Endothelial cell of umbilical vein (primary cell): ENCODE data around the gene BAX. TPM values are rescaled to one million over a fixed set of nuclear protein-coding genes. Genes with fewer than 3 reads are reported as not detected.

Experiments
- BruUV-seq: library from RNA; stranded (reverse); fragments of 400-500 nt; replicated peaks from 2 replicates; lab custom pipeline; 2021; lab: Mats Ljungman, UMichigan
- CTCF ChIA-PET: fragments of 300-600, 350-600 bp; sonication (Branson Sonifier 250); formaldehyde crosslinking; loops from one replicate; lab custom pipeline; 2021; ENCODE audit warnings: antibody characterized with exemption, inconsistent platforms; lab: Charles Lee
- POLR2A ChIA-PET: fragments of 300-600, 350-600 bp; sonication (Branson Sonifier 250); formaldehyde crosslinking; loops from one replicate; lab custom pipeline; 2021; ENCODE audit warnings: antibody characterized with exemption, inconsistent platforms; lab: Charles Lee
- DNase-seq: peaks from one replicate; pipeline ENCODE4 v3.0.0-alpha.2; 2011; ENCODE audit warnings: low read depth, low spot score
- FAIRE-seq: peaks from 2 replicates; lab custom pipeline; 2011; peaks lifted over from hg19 to GRCh38; lab: Jason Lieb, UNC
- H2AFZ ChIP-seq: 2 replicates; pipeline ENCODE4 v1.6.0; 2012; ENCODE audit warnings: low read depth, low read length, control low read depth, inconsistent platforms
- H3K27ac ChIP-seq: 2 replicates; pipeline ENCODE4 v1.5.1; 2011; ENCODE audit warnings: low read depth, mild to moderate bottlenecking, control low read depth, low read length, moderate library complexity; ENCODE audit not compliant: insufficient read depth
- H3K27me3 ChIP-seq, 2 experiments: 2 replicates each; pipeline versions ENCODE4 v1.6.0 to v1.6.1; 2011; ENCODE audit warnings: low read length in 2 of 2, mixed read lengths in 1 of 2; ENCODE audit not compliant: control insufficient read depth in 2 of 2, insufficient read depth in 2 of 2
- H3K36me3 ChIP-seq, 2 experiments: 2 replicates in 1 of 2; 3 replicates in 1 of 2; pipeline ENCODE4 v1.5.1; 2011; ENCODE audit warnings: low read length in 2 of 2, mild to moderate bottlenecking in 1 of 2, moderate library complexity in 1 of 2; ENCODE audit not compliant: control insufficient read depth in 2 of 2, insufficient read depth in 2 of 2; ENCODE audit errors: extremely low read depth in 1 of 2
- H3K4me1 ChIP-seq: 3 replicates; pipeline ENCODE4 v1.5.1; 2011; ENCODE audit warnings: mild to moderate bottlenecking, low read length; ENCODE audit not compliant: control insufficient read depth, insufficient read depth; ENCODE audit errors: extremely low read depth
- H3K4me2 ChIP-seq: 2 replicates; pipeline ENCODE4 v1.6.1; 2011; ENCODE audit warnings: low read length, control low read depth, mixed read lengths; ENCODE audit not compliant: insufficient read depth
- H3K4me3 ChIP-seq, 3 experiments: fragments of 200-600 bp in 1 of 3; sonication (generic), shearing (Covaris generic) in 1 of 3; replicated peaks in 1 of 3; 2 replicates each; pipeline ENCODE4 v1.5.1; 2011 to 2016; ENCODE audit warnings: control low read depth in 3 of 3, low read length in 3 of 3, mild to moderate bottlenecking in 2 of 3, inconsistent platforms in 1 of 3, low read depth in 1 of 3, moderate library complexity in 1 of 3; ENCODE audit not compliant: insufficient read depth in 1 of 3
- H3K79me2 ChIP-seq: 2 replicates; pipeline ENCODE4 v1.6.0; 2012; ENCODE audit warnings: low read length, inconsistent platforms; ENCODE audit not compliant: control insufficient read depth, insufficient read depth
- H3K9ac ChIP-seq: replicated peaks from 2 replicates; pipeline ENCODE3; 2011; ENCODE audit warnings: low read length, control low read depth; ENCODE audit not compliant: insufficient read depth; ENCODE audit errors: extremely low read depth
- H3K9me1 ChIP-seq: replicated peaks from 3 replicates; pipeline ENCODE4 v1.6.0; 2011; ENCODE audit warnings: mild to moderate bottlenecking, low read length; ENCODE audit not compliant: control insufficient read depth, insufficient read depth; ENCODE audit errors: extremely low read depth
- H3K9me3 ChIP-seq: replicated peaks from 2 replicates; pipeline ENCODE4 v1.5.1; 2012; ENCODE audit warnings: low read length, inconsistent platforms; ENCODE audit not compliant: control insufficient read depth, insufficient read depth
- H4K20me1 ChIP-seq: replicated peaks from 2 replicates; pipeline ENCODE3; 2011; ENCODE audit warnings: mild to moderate bottlenecking, low read length; ENCODE audit not compliant: control insufficient read depth, insufficient read depth; ENCODE audit errors: extremely low read depth
- CTCF ChIP-seq, 2 donors: IDR thresholded peaks; 1 replicate in 1 of 2; 2 replicates in 1 of 2; pipeline ENCODE4 v1.5.1; 2011; ENCODE audit warnings: low read length in 2 of 2, mild to moderate bottlenecking in 2 of 2, moderate library complexity in 2 of 2, control low read depth in 1 of 2, inconsistent platforms in 1 of 2, low read depth in 1 of 2; ENCODE audit not compliant: insufficient read depth in 1 of 2; ENCODE audit errors: extremely low read depth in 1 of 2
- EZH2 ChIP-seq: IDR thresholded peaks from 2 replicates; pipeline ENCODE4 v1.6.1; 2012; ENCODE audit warnings: borderline replicate concordance, low read depth, mild to moderate bottlenecking, moderate library complexity, low read length, inconsistent platforms; ENCODE audit not compliant: severe bottlenecking
- FOS ChIP-seq: IDR thresholded peaks from 2 replicates; pipeline ENCODE4 v1.6.1; 2011; ENCODE audit warnings: mild to moderate bottlenecking, low read length, moderate library complexity, borderline replicate concordance; ENCODE audit not compliant: insufficient read depth
- GATA2 ChIP-seq: IDR thresholded peaks from 2 replicates; pipeline ENCODE4 v1.7.0; 2011; ENCODE audit warnings: low read depth, mild to moderate bottlenecking, moderate library complexity, mixed read lengths, low read length; ENCODE audit not compliant: insufficient read length, insufficient read depth
- JUN ChIP-seq: IDR thresholded peaks from 2 replicates; pipeline ENCODE4 v1.6.1; 2011; ENCODE audit warnings: borderline replicate concordance, low read depth; ENCODE audit not compliant: insufficient read length, insufficient read depth
- MAX ChIP-seq: IDR thresholded peaks from 2 replicates; pipeline ENCODE4 v1.6.1; 2011; ENCODE audit not compliant: insufficient read depth, insufficient read length
- MYC ChIP-seq: IDR thresholded peaks from one replicate; pipeline ENCODE4 v1.6.1; 2011; ENCODE audit warnings: mild to moderate bottlenecking, low read depth, low read length
- POLR2A ChIP-seq: IDR thresholded peaks from 2 replicates; pipeline ENCODE4 v1.6.1; 2012; ENCODE audit warnings: low read depth, mild to moderate bottlenecking, control low read depth, low read length
- POLR2AphosphoS5 ChIP-seq: IDR thresholded peaks from 2 replicates; pipeline ENCODE4 v1.6.1; 2012; ENCODE audit warnings: low read depth, mild to moderate bottlenecking, control low read depth, low read length, moderate library complexity; ENCODE audit not compliant: insufficient read depth
- dilution Hi-C: fragments of 300-500 bp; cut with MboI; formaldehyde crosslinking; loops from one replicate; pipeline ENCODE4 v1.15.0; 2019; ENCODE audit warnings: low sequenced_read_pairs; ENCODE audit not compliant: extremely low pct_ligation_motif_present
- intact Hi-C: fragments of 100-400 bp; cut with micrococcal nuclease; formaldehyde crosslinking; loops from one replicate; pipeline ENCODE4 v1.10.0; 2022
- polyA plus RNA-seq, 4 experiments: library from polyadenylated mRNA; depleted of rRNA in 3 of 4; stranded (reverse) in 3 of 4; unstranded in 1 of 4; fragments of >200 nt; gene quantifications; 2 replicates each; pipeline versions ENCODE4 v1.2.1 to v1.2.3, GENCODE V29; 2011 to 2012; ENCODE audit warnings: missing spikeins in 1 of 4
- total RNA-seq: library from RNA; stranded (reverse); gene quantifications from 2 replicates; pipeline ENCODE4 v1.2.3, GENCODE V29; 2021

The BAX gene
- total and polyA plus RNA-seq, 2 donors (not counting 3 experiments of a cell fraction or from before 2014, with no cell fraction given): 267 to 283 TPM

- Histone ChIP-seq H3K9me1 (no peaks in the 10 kb centered on the region), H3K79me2 (no peaks in the 10 kb centered on the region), H2AFZ (no peak overlapping the region), H3K27ac (no peak overlapping the region), H3K36me3 (no peaks in the 10 kb centered on the region), H3K4me2 (no peak overlapping the region), H3K9ac (no peak overlapping the region), H3K4me1 (peaks cover 5% of the 10 kb centered on the region), H3K27me3 (no peaks in the 10 kb centered on the region), H3K9me3 (no peaks in the 10 kb centered on the region), H4K20me1 (no peaks in the 10 kb centered on the region), H3K4me3 (no peak overlapping the region)
- no TSS peak for BruUV-seq
- ChIA-PET POLR2A (no interaction called here), CTCF (interaction anchor here (1.1 kb wide), 1 partner anchor 22 kb away, joined by 4 read pairs; no protein-coding TSS in a partner anchor)
- no peak for TF ChIP-seq CTCF (IDR thresholded peaks at IDR 0.05; ENCODE audit: extremely low read depth in 1 of 2, insufficient read depth in 1 of 2, low read depth in 1 of 2, low read length in 2 of 2)
- TF ChIP-seq POLR2A: no peak
- no peak for TF ChIP-seq JUN
- TF ChIP-seq GATA2: no peak
- no peak for TF ChIP-seq FOS
- TF ChIP-seq MYC: no peak
- DNase-seq (no peak), FAIRE-seq (no peak)
- intact Hi-C loops: no loop called here
- dilution Hi-C loops: no loop called here
Measured at GRCh38 chr19:48947258-48947542, 7.5 kb upstream of the BAX start.

GRCh38 chr19:48950159-48950558 is 4.5 kb upstream of the BAX start:
- ChIA-PET CTCF (interaction anchor here (1.2 to 1.4 kb wide), 2 partner anchors 21 to 162 kb away, joined by 3 read pairs; no protein-coding TSS in a partner anchor), POLR2A (no interaction called here)
- intact Hi-C loops (no loop called here), dilution Hi-C loops (no loop called here)
- FAIRE-seq (no peak), DNase-seq (no peak)
- H3K9ac ChIP-seq: no peak overlapping the region
- no peak overlapping the region for H3K27ac ChIP-seq
- no peaks in the 10 kb centered on the region for H3K9me1 ChIP-seq
- no peak for TF ChIP-seq GATA2
- TF ChIP-seq CTCF (IDR thresholded peaks at IDR 0.05; ENCODE audit: extremely low read depth in 1 of 2, insufficient read depth in 1 of 2, low read depth in 1 of 2, low read length in 2 of 2): no peak
- no peak for TF ChIP-seq POLR2A
- TF ChIP-seq EZH2: no peak
- no peak for TF ChIP-seq JUN
- no peak for TF ChIP-seq POLR2AphosphoS5
- no peak for TF ChIP-seq MYC
- no peak for TF ChIP-seq FOS
- TF ChIP-seq MAX: no peak
- no peak overlapping the region for H3K4me2 ChIP-seq
- H2AFZ ChIP-seq: no peak overlapping the region
- no TSS peak for BruUV-seq
- H3K9me3 ChIP-seq: no peaks in the 10 kb centered on the region
- H3K4me1 ChIP-seq: peaks cover 7% of the 10 kb centered on the region
- H3K79me2 ChIP-seq: peaks cover 3% of the 10 kb centered on the region
- H4K20me1 ChIP-seq: no peaks in the 10 kb centered on the region
- H3K36me3 ChIP-seq: no peaks in the 10 kb centered on the region
- H3K27me3 ChIP-seq: no peaks in the 10 kb centered on the region
- no peak overlapping the region for H3K4me3 ChIP-seq
